Pancreas (tissue), 10 donors: ENCODE results near the gene BCL2. TPM values are rescaled to one million over a fixed set of nuclear protein-coding genes. Genes with fewer than 3 reads are reported as not detected.

Experiments used
- ATAC-seq, 4 donors: fragments of 200-7000 bp; cut with Tn5 transposase; one replicate each; pipeline versions ENCODE4 v1.8.0 to v1.9.1; 2020; ENCODE audit warnings: mild to moderate bottlenecking in 4 of 4, moderate library complexity in 4 of 4
- DNase-seq, 6 donors: peaks; one replicate each; pipeline ENCODE4 v3.0.0-alpha.2; 2020
- FAIRE-seq: peaks from 2 replicates; lab custom pipeline; 2012; peaks lifted over from hg19 to GRCh38; lab: Jason Lieb, UNC
- H3K27ac ChIP-seq, 4 donors: fragments of 200-600 bp; sonication (generic); 1 replicate in 3 of 4; 2 replicates in 1 of 4; pipeline versions ENCODE4 v1.5.0 to v1.8.0; 2020
- H3K27me3 ChIP-seq, 4 donors: fragments of 200-600 bp; one replicate each; pipeline ENCODE4 v1.8.0; 2021
- H3K36me3 ChIP-seq, 3 donors: fragments of 200-600 bp; sonication (generic) in 1 of 3; one replicate each; pipeline versions ENCODE4 v1.5.0 to v1.8.0; 2020 to 2021
- H3K4me1 ChIP-seq, 3 donors: fragments of 200-600 bp; one replicate each; pipeline ENCODE4 v1.8.0; 2021
- H3K4me3 ChIP-seq, 4 donors: fragments of 200-600 bp; sonication (generic) in 2 of 4; one replicate each; pipeline versions ENCODE4 v1.5.0 to v1.8.0; 2020 to 2021
- H3K9me3 ChIP-seq, 4 donors: fragments of 200-600 bp; one replicate each; pipeline ENCODE4 v1.8.0; 2021
- WGBS, 2 donors: extraction: QIAGEN DNeasy Blood & Tissue Kit; methylation state at CpG; one replicate each; pipeline ENCODE4 v1.1.7; 2013; 5-methylcytosine and 5-hydroxymethylcytosine counted together
- intact Hi-C, 3 donors: fragments of 100-400 bp; cut with DNase I; formaldehyde crosslinking; loops; one replicate each; pipeline versions ENCODE4 v1.11.1 to v1.14.2; 2022
- polyA plus RNA-seq, 2 donors: library from polyadenylated mRNA; stranded (reverse); fragments of 200-250 nt; gene quantifications; one replicate each; pipeline ENCODE4 v1.2.3, GENCODE V29; 2013
- total RNA-seq, 6 donors: library from RNA; stranded (reverse); fragmentation: NEBNext Ultra II Directional in 4 of 6; extraction: Animal tissue kit (Norgen Biotek cat#: 25700) in 4 of 6; gene quantifications; one replicate each; pipeline versions ENCODE4 v1.2.1 to v1.2.4, GENCODE V29; 2021 to 2023
- TF ChIP-seq, protein P1 (sequence below), 4 donors: fragments of 200-600 bp; sonication (generic) in 3 of 4; IDR thresholded peaks; one replicate each; pipeline versions ENCODE4 v1.5.0 to v1.8.0; 2021; ENCODE audit warnings: antibody characterized with exemption in 4 of 4
- donor health status: healthy with polysubstance abuse.
- donor health status: DM: no; HTN: no; CAD: no; lungs with moderate emphysema.
- donor health status: DM: no; HTN: no; CAD: no.
- donor health status: control.
- donor health status: control.
- donor health status: Bipolar disorder and iron deficiency.
- donor health status: DM: yes; HTN: yes; CAD: no.
- donor health status: DM: no; HTN: no; CAD: no.
- donor health status: DM: no; HTN: no; CAD: no.
- donor health status: DM: yes; HTN: yes; CAD: no.

Gene BCL2
- total and polyA plus RNA-seq, 8 donors, result 1.9 to 9.0 (median 4.2) TPM

DNA sequence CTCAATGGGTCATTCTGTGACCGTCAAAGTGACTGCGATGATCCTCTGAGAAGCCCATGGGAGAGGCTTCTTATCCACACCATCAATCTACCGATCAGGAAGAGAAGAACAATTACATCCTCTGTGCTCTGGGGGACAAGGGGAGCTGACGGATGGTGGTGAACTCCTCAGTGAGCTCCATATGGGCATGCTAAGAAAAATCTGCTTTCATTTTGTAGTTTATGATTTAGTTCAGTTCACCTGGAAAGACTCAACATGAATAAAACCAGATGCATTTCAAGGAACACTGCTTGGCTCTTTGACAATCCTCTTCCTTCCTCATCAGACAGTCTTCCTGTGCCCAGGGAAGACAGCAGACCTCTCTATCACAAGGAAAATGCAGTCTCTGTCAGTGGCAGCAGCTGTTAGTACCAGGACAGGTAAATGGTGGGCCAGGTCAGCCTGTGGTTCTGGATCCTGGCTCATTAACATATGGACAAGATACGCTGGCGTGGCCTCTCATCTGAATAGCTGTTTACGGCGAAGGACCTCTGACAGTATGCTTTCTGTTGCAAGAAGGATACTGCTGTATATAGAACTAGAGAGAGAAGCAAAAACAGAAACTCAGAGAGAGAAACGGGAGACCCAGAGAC lies 176.9 kb downstream of the BCL2 start:
- Histone ChIP-seq H3K27me3 (no peaks in the 10 kb centered on the region), H3K36me3 (no peaks in the 10 kb centered on the region), H3K9me3 (no peaks in the 10 kb centered on the region), H3K27ac (no peak overlapping the region), H3K4me3 (no peak overlapping the region), H3K4me1 (no peaks in the 10 kb centered on the region)
- WGBS, 2 donors, result 79 to 81% methylated on average over 9 of the region's 9 CpGs
- intact Hi-C loops, result no loop called here
- ATAC-seq (no peak), FAIRE-seq (no peak), DNase-seq (no peak)
- TF ChIP-seq, protein P1, sequence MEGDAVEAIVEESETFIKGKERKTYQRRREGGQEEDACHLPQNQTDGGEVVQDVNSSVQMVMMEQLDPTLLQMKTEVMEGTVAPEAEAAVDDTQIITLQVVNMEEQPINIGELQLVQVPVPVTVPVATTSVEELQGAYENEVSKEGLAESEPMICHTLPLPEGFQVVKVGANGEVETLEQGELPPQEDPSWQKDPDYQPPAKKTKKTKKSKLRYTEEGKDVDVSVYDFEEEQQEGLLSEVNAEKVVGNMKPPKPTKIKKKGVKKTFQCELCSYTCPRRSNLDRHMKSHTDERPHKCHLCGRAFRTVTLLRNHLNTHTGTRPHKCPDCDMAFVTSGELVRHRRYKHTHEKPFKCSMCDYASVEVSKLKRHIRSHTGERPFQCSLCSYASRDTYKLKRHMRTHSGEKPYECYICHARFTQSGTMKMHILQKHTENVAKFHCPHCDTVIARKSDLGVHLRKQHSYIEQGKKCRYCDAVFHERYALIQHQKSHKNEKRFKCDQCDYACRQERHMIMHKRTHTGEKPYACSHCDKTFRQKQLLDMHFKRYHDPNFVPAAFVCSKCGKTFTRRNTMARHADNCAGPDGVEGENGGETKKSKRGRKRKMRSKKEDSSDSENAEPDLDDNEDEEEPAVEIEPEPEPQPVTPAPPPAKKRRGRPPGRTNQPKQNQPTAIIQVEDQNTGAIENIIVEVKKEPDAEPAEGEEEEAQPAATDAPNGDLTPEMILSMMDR (IDR thresholded peaks at IDR 0.05), result no peak

DNA sequence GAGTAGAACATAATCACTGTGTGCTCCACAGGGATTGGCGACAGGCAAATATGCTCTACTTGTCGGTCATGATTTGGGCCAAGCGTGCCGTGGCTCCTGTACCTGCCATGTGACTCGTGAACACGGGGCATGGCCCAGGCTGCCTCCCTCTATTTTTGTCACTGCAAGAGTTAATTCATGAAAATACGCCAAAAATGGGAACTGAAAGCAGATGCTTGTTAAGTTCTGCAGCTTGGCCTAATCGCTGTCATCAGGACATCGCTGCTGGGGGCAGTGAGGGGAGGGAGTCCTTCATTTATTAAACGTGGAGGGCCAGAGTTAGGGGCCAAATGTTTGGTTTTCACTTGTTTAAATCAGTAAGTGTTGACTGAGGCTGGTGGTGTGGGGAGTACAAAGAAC lies 177.8 kb downstream of the BCL2 start:
- TF ChIP-seq, protein P1 (IDR thresholded peaks at IDR 0.05), result no peak
- intact Hi-C loops, result no loop called here
- FAIRE-seq (no peak), ATAC-seq (peak in 1 of 4 donors; percentile 22), DNase-seq (no peak)
- no peaks in the 10 kb centered on the region for H3K4me1 ChIP-seq
- H3K9me3 ChIP-seq, result no peaks in the 10 kb centered on the region
- H3K4me3 ChIP-seq, result no peak overlapping the region
- H3K27me3 ChIP-seq, result no peaks in the 10 kb centered on the region
- H3K36me3 ChIP-seq, result no peaks in the 10 kb centered on the region
- no peak overlapping the region for H3K27ac ChIP-seq
- WGBS, 2 donors, result 69 to 71% methylated on average over 10 of the region's 10 CpGs

DNA sequence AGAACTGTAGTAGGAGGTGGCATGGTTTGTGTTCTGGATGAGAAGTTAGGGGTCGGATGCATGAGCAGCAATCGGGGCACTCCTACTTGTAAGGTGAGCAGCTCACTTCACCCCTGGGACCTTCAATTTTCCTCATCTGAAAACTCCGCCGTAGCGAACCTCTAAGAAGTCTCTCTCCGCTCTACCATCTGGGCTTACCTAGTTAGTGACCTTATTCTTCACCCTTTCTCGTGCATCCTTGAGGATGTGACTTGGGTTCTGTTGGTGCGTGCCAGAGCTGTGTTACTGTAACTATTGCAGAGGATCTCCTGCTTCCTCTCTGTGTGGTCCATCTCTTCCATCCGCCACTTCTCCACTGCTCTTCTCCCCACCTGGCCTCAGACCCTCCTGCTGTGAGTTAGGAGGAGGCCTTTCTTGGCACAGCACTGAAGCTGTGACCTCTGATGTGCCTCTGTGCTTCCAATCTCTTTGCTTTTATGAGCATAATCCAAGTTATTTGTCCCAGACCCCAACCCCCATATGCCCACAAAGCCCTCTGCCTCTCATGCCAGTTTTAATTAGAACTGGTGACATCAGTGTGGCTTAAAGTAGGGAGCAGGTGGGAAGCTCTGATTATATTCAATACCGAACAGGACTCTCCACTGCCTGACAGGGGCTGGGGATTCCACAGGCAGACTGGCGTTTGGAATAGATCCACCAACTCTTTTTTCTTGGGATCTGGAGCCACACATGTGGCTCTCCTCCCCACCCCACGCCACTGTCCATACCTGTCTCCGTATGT lies 178.4 kb downstream of the BCL2 start:
- no peaks in the 10 kb centered on the region for H3K27me3 ChIP-seq
- DNase-seq (no peak), FAIRE-seq (no peak), ATAC-seq (no peak)
- TF ChIP-seq, protein P1 (IDR thresholded peaks at IDR 0.05), result no peak
- no peaks in the 10 kb centered on the region for H3K9me3 ChIP-seq
- WGBS, 2 donors, result 84 to 90% methylated on average over 13 of the region's 13 CpGs
- no peaks in the 10 kb centered on the region for H3K36me3 ChIP-seq
- no peak overlapping the region for H3K27ac ChIP-seq
- intact Hi-C loops, result no loop called here
- H3K4me1 ChIP-seq, result no peaks in the 10 kb centered on the region
- no peak overlapping the region for H3K4me3 ChIP-seq

DNA sequence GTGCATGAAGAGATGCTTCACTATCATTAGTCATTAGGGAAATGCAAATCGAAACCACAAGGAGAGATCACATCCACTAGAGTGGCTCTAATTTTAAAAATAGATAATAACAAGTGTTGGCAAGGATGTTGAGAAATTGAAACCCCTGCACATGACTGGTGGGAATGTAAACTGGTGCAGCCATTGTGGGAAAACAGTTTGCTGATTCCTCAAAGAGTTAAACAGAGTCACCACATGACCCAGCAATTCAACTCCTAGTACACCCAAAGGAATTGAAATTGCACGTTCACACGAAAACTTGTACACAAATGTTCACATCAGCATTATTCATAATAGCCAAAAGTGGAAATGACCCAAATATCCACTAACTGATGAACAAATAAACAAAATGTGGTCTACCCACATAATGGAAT lies 179.5 kb downstream of the BCL2 start:
- ATAC-seq, result no peak
- intact Hi-C loops, result no loop called here

More for the DNA sequence above, 179.5 kb downstream of the BCL2 start:
- Histone ChIP-seq H3K9me3 (no peaks in the 10 kb centered on the region), H3K27me3 (no peaks in the 10 kb centered on the region), H3K4me1 (no peaks in the 10 kb centered on the region), H3K36me3 (no peaks in the 10 kb centered on the region), H3K27ac (no peak overlapping the region), H3K4me3 (no peak overlapping the region)
- DNase-seq (no peak), FAIRE-seq (no peak)
- WGBS, 2 donors, result 87 to 90% methylated on average over 3 of the region's 3 CpGs
- TF ChIP-seq, protein P1 (IDR thresholded peaks at IDR 0.05), result no peak
